HAP-1 (cell line): ENCODE data around the gene CUL4B.
"Not testable (repeated sequence)": the region's sequence is repeated elsewhere in the genome, so short reads cannot be mapped to it uniquely, and the experiment has no call there.

ENCODE experiments used
- DNase-seq, 2 experiments: peaks; one replicate each; pipeline ENCODE4 v3.0.0-alpha.2; 2016 to 2020; ENCODE audit warnings: low spot score in 2 of 2
- H3K27me3 ChIP-seq: fragments of 250-450 bp; sonication (Bioruptor Pico); 2 replicates; pipeline ENCODE4 v1.5.1; 2020; ENCODE audit warnings: low read depth, mild to moderate bottlenecking, moderate library complexity
- H3K36me3 ChIP-seq: fragments of 250-450 bp; sonication (Bioruptor Pico); replicated peaks from 2 replicates; pipeline ENCODE4 v1.5.1; 2020; ENCODE audit warnings: mild to moderate bottlenecking
- H3K4me1 ChIP-seq: fragments of 250-450 bp; sonication (Bioruptor Pico); 2 replicates; pipeline ENCODE4 v1.5.1; 2020; ENCODE audit warnings: mild to moderate bottlenecking
- H3K4me3 ChIP-seq: fragments of 250-450 bp; sonication (Bioruptor Pico); 2 replicates; pipeline ENCODE4 v1.5.1; 2020; ENCODE audit warnings: mild to moderate bottlenecking, moderate library complexity
- H3K9me3 ChIP-seq: fragments of 250-450 bp; sonication (Bioruptor Pico); 2 replicates; pipeline ENCODE4 v1.5.1; 2020; ENCODE audit warnings: mild to moderate bottlenecking, moderate library complexity
- in situ Hi-C: fragments of 300-500 bp; cut with MboI; formaldehyde crosslinking; loops from 3 replicates; pipeline ENCODE4 v1.14.3; 2020; ENCODE audit warnings: low sequenced_read_pairs, inconsistent platforms, mixed read lengths

The CUL4B gene

DNA sequence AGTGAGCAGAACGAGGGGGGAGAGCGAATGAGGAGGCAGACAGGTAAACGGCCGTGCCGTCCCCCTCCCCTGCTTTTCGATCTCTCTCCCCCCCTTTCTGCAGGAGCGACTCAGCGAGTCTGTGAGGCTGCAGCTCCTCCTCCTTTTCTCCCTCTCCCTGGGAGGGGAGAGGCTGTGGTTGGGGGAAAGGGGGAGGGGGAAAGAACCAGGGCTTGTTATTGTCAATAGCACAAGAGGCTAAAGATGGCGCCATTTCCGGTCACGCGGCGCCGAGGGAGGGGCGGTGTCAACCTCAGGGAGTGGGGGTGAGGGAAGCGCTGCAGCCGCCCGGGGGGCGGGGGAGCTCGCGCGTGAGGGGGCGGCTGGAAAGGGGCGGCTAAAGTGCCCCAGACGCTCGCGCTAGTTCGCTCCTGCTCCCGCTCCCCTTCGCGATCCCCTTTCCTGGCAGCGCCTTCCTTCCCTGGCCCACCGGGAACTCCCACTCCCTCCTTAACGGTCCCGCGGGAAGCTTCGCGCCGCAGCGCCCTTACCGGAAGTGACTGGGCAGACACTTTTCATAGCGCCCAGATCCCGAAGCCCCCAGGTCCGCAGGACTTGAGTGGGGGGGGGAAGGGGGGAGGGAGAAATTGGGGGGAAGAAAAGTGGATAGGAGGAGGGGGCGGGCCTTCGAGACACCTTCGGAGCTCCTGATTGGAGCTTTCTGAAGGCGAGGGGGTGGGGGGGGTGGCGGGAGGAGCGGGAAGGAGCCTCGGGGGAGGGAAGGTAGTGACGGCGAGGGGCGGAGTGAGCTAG lies at the start of gene CUL4B:
TSS of gene CUL4B (minus strand) at position 121 of the 792 bp plus-strand sequence. CDS start 324 bp downstream, outside the sequence.
- Histone ChIP-seq H3K36me3 (peaks cover 15% of the 10 kb centered on the region), H3K27me3 (no peaks in the 10 kb centered on the region), H3K9me3 (no peaks in the 10 kb centered on the region), H3K4me1 (peaks cover 18% of the 10 kb centered on the region), H3K4me3 (peak within 1 kb of the TSS; percentile 73)
- DNase-seq, result peak; percentile 98
- in situ Hi-C loops, result loop anchor here (5.0 kb wide), 1 partner anchor 41 kb away; the partner anchor contains the start of gene MCTS1

DNA sequence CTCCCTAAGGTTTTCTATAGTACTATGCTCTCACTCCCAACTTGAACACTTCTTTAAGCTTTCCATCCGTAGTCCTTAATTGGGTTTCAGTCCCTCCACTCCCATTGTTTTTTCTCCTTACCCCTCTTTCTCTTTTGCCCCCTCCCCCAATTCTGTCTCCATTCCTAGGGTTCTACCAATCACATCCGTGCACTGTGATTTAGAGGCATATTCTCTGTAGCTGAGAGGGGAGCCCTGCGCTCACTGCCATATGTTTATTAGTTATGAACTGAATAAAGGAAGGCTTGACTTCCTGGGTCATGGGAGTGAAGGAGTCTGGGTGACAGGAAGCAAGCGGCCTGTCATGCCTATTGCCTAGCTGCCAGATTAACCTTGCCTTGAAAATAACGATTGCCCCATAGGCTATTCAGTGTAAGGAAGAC lies 43.6 kb upstream of the CUL4B start:
- Histone ChIP-seq H3K36me3 (peaks cover 24% of the 10 kb centered on the region), H3K4me3 (peak overlapping the region; percentile 71), H3K9me3 (no peaks in the 10 kb centered on the region), H3K4me1 (peaks cover 11% of the 10 kb centered on the region), H3K27me3 (no peaks in the 10 kb centered on the region)
- in situ Hi-C loops, result loop anchor here (5.0 kb wide), 1 partner anchor 42 kb away; the partner anchor contains the start of gene CUL4B
- peak; percentile 55 to 72 for DNase-seq

DNA sequence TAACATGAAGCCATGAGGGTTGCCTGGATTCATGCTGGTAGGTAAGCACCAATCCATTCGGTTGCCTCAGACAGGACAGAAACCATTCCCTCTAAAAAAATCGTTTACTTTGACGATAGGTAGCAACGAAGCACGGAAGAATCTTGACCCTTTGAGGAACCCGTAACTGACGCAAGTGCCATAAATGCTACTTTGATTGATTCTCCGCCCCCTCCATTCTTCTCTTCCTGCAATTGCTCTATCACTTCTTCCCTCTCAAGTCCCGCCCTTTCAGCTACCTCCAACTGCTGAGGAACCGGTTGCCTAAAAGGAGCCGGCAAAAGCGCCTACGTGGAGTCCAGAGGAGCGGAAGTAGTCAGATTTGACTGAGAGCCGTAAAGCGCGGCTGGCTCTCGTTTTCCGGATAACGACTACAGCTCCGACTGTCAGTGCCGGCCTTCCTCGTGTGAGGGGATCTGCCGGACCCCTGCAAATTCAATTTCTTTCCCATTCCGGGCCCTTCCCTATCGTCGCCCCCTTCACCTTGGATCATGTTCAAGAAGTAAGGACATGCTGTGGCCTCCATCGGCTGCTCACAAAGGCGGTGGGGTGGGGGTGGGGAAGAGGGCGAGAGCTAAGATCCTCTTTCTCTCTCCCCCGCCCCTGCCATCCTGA lies 43.1 kb upstream of the CUL4B start, which contains the start of gene MCTS1:
TSS of gene MCTS1 (plus strand) at position 395 of the 654 bp plus-strand sequence. CDS start at position 531, 136 bp downstream.
- Histone ChIP-seq H3K36me3 (peaks cover 21% of the 10 kb centered on the region), H3K27me3 (no peaks in the 10 kb centered on the region), H3K4me1 (peaks cover 11% of the 10 kb centered on the region), H3K9me3 (no peaks in the 10 kb centered on the region), H3K4me3 (peak within 1 kb of the TSS; percentile 71)
- in situ Hi-C loops, result loop anchor here (5.0 kb wide), 1 partner anchor 42 kb away; the partner anchor contains the start of gene CUL4B
- peak; percentile 95 to 98 for DNase-seq

DNA sequence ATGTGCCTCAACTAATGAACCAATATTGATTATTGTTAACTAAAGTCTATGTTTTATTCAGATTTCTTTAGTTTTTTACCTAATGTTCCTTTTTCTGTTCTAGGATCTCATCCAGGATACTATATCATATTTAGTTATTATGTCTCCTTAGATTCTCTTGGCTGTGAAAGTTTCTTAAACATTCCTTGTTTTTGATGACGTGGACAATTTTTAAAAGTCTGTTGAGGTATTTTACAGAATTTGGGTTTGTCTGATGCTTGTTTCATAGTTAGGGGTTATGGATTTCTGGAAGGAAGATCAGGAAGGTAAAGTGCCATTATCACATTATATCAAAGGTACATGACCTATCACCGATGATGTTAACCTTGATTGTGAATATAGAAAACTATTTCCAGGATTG lies 24.9 kb upstream of the CUL4B start:
- in situ Hi-C loops, result no loop called here
- peaks cover 33% of the 10 kb centered on the region for H3K27me3 ChIP-seq
- no peak for DNase-seq
- H3K9me3 ChIP-seq, result no peaks in the 10 kb centered on the region
- H3K36me3 ChIP-seq, result no peaks in the 10 kb centered on the region
- no peak overlapping the region for H3K4me3 ChIP-seq
- no peaks in the 10 kb centered on the region for H3K4me1 ChIP-seq

DNA sequence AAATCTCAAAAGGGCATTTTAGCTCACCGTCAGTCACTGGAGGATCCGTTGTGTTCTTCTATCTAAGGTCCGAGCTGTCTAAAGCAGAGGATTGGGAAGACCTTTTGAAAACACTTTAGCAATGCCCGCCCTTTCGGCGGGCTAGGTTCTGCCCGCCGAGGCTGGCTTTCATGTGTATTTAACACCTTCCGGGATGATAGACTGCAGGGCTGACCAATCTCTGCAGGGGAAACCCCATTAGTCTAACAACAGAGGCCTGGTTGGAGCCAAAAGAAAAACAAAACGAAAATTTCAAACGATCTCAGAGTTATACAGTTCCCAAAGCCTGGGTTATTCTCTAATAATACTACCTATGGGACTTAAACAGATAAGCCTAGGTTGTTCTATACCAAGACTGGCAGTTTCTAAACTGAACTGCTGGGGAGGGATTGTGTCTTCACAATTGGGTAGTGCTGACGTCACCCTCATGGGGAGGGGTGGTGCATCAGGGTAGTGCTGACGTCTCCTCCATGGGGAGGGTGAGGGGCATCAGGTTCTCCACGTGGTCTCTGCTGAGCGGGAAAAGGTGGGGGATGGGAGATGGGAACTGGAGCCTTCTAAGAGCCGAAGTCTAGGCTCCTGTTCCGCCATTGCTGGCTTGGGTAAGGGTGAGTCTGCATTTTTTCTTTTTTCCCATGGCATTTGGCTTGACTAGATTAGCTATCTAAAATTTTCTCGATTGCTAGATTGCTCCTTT lies 14.8 kb upstream of the CUL4B start:
- no peak for DNase-seq
- H3K36me3 ChIP-seq, result no peaks in the 10 kb centered on the region
- H3K4me1 ChIP-seq, result no peaks in the 10 kb centered on the region

DNA sequence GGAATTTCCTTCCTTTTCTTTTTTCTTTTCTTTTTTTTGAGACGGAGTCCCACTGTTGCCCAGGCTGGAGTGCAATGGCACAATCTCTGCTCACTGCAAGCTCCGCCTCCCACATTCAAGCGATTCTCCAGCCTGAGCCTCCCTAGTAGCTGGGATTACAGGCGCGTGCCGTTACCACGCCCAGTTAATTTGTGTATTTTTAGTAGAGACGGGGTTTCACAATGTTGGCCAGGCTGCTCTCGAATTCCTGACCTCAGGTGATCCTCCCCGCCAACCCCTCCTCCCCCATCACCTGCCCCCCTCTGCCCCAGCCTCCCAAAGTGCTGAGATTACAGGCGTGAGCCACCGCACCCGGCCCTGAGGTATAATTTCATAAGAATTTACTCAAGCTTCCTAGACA lies 13.0 kb upstream of the CUL4B start:
- H3K9me3 ChIP-seq, DNase-seq, H3K4me3 ChIP-seq, H3K36me3 ChIP-seq, H3K27me3 ChIP-seq, H3K4me1 ChIP-seq, in situ Hi-C loops: not testable (repeated sequence)

More for the DNA sequence above, 14.8 kb upstream of the CUL4B start:
- Histone ChIP-seq H3K27me3 (no peaks in the 10 kb centered on the region), H3K9me3 (peaks cover 3% of the 10 kb centered on the region; the same call in 1 of the 2 replicates), H3K4me3 (no peak overlapping the region)
- in situ Hi-C loops, result no loop called here

DNA sequence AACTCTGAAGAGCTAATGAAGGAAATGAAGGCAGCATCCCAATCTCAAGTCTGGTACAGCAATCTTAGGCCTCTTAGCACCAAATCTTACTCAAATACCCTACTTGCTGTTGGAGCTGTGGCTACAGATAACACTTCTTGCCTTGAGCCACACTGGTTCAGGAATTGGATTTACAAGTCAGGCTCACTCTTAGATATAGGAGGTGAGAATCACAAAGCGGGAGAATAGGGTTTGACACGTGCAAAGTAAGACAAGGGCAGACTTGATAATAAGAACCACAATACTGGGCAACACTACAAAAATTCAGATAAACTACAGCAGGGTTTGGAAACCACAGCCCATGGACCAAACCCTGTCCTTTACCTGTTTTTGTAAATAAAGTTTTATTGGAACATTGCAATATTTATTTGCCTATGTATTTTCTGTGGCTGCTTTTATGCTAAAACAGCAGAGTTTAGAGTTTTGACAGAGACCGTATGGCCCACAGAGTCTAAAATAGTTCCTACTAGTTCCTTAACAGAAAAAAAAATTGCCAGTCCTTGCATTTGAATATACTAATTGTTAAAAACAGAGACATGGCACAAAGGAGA lies 9.3 kb upstream of the CUL4B start:
- peaks cover 3% of the 10 kb centered on the region; the same call in 1 of the 2 replicates for H3K9me3 ChIP-seq
- H3K4me1 ChIP-seq, result peaks cover 4% of the 10 kb centered on the region; the same call in 1 of the 2 replicates
- no peaks in the 10 kb centered on the region for H3K36me3 ChIP-seq
- no peak for DNase-seq
- no peak overlapping the region for H3K4me3 ChIP-seq
- H3K27me3 ChIP-seq, result no peaks in the 10 kb centered on the region
- in situ Hi-C loops, result no loop called here

DNA sequence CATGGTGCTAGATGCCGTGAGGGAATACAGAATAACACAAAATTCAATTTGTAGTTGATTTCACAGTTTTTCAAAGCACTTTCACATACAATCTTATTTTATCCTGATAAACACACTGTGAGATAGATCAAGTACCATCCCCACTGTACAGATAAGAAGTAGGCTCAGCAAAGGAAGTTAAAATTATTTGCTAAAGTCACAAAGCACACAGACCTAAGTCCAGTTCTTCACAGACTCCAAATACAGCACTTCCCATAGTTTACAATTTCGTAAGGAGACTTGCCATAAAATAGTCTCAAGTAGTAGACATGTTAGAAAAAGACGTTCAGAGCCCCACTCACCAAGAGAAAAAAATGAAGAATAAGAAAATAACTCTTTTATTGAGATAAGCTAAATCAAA lies 7.8 kb upstream of the CUL4B start:
- no peaks in the 10 kb centered on the region for H3K36me3 ChIP-seq
- no peak overlapping the region for H3K4me3 ChIP-seq
- DNase-seq, result no peak
- peaks cover 4% of the 10 kb centered on the region for H3K4me1 ChIP-seq
- H3K9me3 ChIP-seq, result no peaks in the 10 kb centered on the region
- H3K27me3 ChIP-seq, result no peaks in the 10 kb centered on the region
- in situ Hi-C loops, result no loop called here

DNA sequence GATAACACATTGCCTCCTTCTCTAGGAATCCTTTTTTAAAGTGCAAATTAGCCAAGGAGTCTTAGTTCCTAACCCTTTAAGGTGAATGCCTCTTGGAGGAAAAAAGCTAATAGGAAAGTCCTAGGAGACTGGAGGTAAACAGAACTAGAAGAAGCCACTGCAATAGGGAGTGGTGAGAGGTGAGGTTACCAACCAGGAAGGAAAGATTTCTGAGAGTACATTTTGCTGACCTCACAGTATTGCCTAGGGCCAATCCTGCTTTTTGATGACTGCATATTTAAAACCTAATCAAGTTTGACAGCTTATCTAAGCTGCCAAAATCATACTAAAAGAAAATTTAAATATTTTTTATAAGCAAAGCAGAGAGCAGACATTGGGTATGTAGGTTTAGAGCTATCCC lies 7.3 kb upstream of the CUL4B start:
- H3K27me3 ChIP-seq, result no peaks in the 10 kb centered on the region
- H3K36me3 ChIP-seq, result no peaks in the 10 kb centered on the region
- no peak for DNase-seq
- in situ Hi-C loops, result no loop called here
- peaks cover 8% of the 10 kb centered on the region for H3K4me1 ChIP-seq
- H3K4me3 ChIP-seq, result no peak overlapping the region
- no peaks in the 10 kb centered on the region for H3K9me3 ChIP-seq

DNA sequence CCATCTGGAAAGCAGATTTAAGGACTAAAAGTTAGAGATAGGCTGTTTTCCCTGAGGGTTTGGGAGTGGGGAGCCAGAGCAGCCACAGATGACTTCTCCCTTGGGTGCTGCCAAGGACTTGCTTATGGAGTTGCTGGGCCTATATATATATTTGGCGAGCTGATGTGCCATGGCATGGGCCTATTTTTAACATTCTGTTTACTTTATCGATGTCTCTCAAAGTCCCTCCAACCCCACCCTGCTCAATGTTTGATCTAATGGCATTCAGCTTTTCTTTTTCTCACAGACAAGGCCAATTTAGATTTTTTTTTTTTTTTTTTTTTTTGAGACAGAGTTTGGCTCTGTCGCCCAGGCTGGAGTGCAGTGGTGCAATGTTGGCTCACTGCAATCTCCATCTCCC lies 6.1 kb upstream of the CUL4B start:
- in situ Hi-C loops, result no loop called here
- DNase-seq, result no peak
- Histone ChIP-seq H3K4me1 (peaks cover 18% of the 10 kb centered on the region), H3K36me3 (no peaks in the 10 kb centered on the region), H3K9me3 (no peaks in the 10 kb centered on the region), H3K4me3 (no peak overlapping the region), H3K27me3 (no peaks in the 10 kb centered on the region)

DNA sequence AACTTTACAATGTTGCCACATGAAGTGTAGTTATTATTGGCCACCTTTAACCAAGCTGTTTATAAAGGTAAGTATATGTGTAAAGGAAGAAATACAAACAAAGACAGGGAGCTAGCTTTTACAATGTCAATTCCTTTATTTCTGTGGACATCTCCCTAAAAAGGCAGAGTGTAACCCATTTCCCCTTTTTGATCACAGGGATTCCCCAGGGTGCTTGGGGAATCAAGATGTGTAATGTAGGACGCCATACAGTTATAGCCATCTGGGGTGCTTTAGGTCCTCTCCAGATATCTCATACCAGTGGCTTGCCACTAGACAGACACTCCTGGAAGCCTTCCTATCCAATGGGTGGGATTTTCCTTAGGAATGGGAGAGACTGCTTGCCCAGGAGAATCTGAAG lies 4.2 kb upstream of the CUL4B start:
- Histone ChIP-seq H3K36me3 (no peaks in the 10 kb centered on the region), H3K9me3 (no peaks in the 10 kb centered on the region)
- in situ Hi-C loops, result loop anchor here (5.0 kb wide), 1 partner anchor 37 kb away; the partner anchor contains the start of gene MCTS1

DNA sequence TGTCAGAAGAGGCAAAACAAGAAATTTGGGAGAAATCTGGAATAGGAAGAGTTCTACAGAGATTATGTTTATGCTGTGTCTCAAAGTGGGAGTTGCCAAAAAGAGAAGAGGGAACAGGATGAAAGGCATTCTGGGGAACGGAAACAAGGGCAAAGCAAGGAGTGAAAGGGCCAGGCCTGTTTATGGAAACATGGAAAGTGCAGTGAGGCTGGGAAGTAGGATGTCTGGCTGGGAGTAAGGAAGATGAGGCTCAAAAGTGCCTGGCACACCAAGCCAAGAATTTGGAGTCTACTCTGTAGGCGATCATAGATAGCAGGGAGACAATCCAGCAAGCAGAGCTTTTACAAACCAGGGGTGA lies 1.8 kb upstream of the CUL4B start:
- in situ Hi-C loops, result loop anchor here (5.0 kb wide), 1 partner anchor 40 kb away; the partner anchor contains the start of gene MCTS1
- H3K9me3 ChIP-seq, result no peaks in the 10 kb centered on the region
- DNase-seq, result peak; percentile 34 to 40
- no peak overlapping the region; the same call in 1 of the 2 replicates for H3K4me3 ChIP-seq
- peaks cover 18% of the 10 kb centered on the region for H3K4me1 ChIP-seq
- no peaks in the 10 kb centered on the region for H3K27me3 ChIP-seq
- peaks cover 3% of the 10 kb centered on the region for H3K36me3 ChIP-seq

More for the DNA sequence above, 4.2 kb upstream of the CUL4B start:
- peaks cover 18% of the 10 kb centered on the region for H3K4me1 ChIP-seq
- no peaks in the 10 kb centered on the region for H3K27me3 ChIP-seq
- DNase-seq, result no peak
- no peak overlapping the region for H3K4me3 ChIP-seq
